ENCODE results near the gene RBFOX1.
A peak's percentile ranks its signal among the peaks of the same experiment; 100 is the strongest.

Gene RBFOX1

DNA sequence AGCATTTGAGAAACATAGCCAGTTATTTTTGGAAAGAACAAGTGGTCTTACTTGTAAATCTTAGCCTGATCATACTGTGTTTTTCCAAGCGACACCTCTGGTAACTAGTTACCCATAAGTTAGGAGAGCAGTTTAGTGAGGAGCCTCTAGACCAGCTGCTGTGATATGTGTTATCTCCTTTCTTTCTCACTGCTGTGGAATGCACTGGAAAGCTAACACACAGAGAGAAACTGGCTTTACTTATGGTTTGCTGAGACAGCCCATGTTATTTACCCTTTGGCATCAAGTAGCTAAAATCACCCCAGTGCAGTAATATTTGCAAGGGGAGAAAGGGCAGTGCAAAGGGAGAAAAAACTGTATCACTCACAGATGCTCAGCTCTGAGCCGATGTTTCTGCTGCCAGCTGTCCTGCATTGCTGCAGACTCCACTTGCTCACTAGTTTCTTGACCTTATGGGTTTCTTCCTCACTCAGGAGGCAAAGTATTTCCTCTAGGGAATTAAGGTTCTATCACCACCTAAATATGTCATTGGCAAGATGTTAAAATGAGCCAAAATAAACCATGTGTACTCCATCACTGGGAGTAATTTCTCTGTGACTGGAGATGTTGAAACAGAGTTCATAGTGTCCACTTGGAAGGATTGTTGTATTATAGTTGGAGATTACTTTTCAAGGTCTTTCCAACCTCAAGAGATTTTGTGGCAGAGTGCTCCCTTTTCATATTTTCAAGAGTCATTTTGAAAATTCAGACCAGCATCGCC is 2.3 kb downstream of the RBFOX1 start:
- DNase-seq, result no peak

DNA sequence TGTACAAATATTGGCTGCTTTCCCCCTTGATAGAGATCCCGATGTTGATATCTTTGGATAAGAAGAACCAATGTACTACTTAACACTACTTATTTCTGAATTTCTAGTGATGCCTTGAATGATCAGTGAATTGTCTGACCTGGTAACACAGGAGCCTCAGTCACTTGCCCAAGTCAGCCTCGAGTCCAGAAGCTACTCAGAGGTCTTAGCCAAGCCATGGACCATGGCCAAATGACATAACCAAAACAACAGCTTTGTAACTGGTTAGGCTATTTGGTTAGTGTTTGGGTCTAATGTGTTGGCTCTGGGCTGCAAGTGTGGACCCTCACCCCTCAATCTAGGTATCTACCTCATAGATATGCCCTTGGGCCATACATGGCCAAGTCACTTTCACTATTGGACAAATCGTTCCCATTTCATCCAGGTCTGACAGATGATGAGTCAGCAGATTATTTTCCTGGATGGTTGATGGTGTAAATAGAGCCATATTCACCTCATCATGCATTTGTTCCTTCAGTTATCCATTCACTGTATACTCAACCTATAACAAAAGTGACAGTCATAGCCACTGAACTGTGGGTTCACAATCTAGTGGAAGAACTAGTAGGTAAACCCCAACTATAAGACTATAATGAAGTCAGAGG is 3.5 kb downstream of the RBFOX1 start:
- DNase-seq, result no peak

DNA sequence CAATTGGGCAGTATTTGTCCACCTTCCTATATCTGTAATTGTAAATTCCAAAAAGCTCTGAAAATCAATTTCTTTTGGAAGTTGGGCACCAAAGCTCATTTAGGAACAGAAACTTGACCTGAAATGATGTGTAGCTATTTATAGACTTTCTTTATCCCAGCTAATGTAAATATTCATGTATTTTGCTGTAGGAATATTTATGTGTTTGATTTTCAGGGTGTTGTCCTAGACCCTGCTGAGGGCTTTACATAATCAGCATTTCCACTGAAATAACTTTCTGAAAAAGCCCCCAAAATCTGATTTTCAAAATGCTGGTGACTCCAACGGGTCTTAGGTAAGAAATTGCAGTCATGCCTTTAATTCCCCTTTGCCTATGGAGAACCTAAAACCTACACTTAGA is 4.1 kb downstream of the RBFOX1 start:
- no peak for DNase-seq

DNA sequence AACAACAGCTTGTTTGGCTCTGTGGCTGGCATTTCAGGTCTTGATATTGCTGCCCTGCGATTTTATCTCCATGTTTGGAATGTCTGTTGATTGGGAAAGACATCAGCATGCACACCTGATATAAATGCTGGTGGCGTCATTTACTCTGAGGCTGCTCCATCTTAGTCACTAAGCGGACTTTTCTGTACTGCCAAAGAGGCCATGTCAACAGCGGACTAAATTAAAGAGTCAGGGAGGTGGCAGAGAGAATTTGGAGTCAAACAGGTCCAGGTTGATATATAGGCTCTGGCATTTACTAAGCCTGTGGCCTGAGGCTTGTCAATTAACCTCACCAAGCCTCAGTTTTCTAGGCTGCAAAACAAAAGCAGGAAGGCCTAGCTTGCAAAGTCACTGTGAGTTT is 6.2 kb downstream of the RBFOX1 start:
- DNase-seq, result no peak

DNA sequence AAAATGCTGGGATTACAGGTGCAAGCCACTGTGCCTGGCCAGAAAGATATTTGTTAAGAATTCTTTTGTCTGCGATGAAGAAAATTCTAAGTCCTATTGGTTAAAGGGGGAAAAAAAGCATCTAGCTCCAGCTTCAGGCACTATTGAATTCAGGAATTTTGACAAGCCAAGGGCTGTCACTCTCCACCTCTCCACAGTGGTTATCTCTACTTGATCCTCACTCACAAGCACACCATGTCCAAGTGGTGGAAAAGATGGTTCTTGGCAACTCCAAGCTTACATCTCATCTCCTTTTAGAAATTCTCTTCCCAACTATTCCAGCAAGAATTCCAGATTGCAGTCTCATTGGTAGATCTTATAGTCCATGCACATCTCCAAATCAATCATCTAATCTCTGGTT is 7.1 kb downstream of the RBFOX1 start:
- DNase-seq, result no peak

DNA sequence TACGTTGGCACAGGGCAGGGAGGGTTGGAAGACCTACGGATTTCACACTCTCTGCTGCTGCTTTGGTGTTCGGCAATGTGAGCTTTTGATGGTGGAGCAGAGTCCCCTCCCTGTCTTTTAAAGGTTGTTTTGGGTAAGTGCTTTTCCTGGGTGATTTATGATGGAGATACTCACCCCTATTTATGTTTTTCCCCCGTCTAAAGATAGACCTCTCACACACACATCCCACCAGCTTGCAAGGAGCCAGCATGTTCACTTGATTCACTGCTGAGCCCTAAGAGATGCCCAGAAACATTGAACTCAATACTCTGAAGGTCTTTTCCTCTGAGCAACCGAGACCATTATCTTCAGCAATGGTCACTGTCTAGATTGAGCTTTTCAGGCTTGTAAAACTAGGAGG is 8.3 kb downstream of the RBFOX1 start:
- no peak for DNase-seq

DNA sequence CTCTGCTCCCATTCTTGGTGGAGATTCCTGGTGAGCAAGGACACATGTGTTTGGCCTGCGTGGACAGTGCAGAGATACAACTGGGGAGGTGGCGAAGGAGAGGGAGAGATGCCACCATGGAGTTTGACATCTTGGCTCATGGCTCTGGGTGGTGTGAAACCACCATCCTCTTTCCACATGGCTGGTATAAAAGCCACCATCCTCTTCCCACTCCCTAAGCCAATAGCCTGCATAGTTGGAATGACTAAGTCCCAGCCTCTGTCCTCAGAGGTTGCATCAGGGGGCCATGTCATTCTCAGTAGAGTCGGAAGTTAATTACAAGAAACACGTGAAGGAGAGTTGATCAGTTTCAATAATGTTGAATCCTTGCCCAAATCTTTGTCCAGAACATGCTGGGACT is 10.0 kb downstream of the RBFOX1 start:
- no peak for DNase-seq

DNA sequence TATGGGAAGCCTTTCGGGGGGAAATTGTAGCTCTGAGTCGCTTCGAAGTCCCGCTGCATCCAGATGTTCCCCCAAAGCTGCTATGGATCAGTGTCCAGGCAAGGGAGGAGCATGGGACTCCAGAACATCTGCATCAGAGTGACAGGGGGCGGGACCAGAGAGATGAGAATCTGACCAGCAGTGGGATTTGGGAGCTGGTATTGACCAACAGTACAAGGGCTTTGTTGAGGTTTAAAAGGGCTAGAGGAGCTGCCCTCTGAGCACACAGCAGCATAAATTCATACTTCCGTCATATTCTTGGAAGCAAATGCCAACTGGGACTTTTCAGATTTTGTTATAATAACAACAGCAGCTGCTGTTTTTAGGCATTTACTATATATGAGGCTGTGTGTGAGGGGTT is 10.6 kb downstream of the RBFOX1 start:
- DNase-seq, result no peak

DNA sequence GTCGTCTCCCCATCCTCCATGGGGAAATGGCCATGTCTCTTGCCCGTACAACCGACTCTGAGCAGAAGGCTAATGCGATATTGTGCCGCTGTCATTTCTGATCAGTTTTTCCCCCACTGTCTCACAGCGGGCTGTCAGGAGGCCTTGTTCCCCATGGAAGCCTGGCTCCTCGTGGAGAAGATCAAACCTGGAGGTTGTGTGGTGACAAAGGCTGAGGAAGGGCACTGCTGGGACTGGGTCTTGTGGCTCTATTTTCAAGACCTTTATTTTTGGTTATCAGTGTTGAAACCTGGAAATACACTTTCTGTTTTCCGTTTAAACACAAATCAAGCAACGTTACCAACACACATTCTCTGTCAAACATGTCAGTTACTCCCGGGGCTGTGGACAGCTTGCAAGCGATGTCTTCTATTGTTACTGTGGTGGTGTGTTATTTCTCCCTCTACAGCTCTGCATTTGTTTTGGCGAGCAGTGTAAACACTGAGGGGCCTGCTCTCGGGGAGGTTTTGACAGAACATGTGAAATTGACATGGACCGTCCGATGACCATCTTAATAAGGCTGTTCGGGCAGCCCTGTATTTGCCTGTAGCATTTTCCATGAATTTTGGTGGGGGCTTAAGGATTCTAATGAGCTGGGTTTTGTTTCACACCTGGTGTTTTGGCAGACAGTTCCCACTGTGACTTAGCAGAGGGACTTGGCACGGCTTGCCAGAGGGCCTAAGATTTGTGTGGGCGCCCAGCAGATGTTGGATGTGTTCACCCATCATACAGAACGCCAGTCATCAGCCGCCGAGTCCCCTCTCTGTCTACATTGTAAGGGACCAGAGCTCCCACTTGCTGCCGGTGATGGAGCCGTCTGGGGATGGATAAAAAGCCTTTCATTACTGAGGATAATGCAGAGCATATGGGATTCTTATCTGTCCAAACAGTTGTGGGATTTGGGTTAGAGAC is 12.5 kb downstream of the RBFOX1 start:
- DNase-seq, result no peak

DNA sequence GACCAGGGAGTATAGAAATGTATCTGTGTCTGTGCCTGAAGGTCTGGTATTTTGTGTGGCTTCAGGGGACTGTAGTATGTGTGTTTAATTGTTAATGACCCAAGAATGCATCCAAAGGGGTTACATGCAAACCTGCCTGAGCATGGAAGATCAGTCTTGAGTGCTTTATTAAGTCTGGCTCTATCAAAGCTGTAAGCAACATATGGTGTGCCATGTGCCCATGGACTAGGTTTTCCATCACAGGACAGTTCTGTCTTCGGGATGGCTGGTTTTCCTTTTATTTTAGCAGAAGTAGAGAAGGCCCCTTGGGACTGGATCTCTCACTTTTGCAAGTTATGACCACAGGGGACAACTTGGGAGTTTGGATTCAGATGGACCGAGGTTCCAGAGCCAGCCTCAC is 18.2 kb downstream of the RBFOX1 start:
- DNase-seq, result no peak

DNA sequence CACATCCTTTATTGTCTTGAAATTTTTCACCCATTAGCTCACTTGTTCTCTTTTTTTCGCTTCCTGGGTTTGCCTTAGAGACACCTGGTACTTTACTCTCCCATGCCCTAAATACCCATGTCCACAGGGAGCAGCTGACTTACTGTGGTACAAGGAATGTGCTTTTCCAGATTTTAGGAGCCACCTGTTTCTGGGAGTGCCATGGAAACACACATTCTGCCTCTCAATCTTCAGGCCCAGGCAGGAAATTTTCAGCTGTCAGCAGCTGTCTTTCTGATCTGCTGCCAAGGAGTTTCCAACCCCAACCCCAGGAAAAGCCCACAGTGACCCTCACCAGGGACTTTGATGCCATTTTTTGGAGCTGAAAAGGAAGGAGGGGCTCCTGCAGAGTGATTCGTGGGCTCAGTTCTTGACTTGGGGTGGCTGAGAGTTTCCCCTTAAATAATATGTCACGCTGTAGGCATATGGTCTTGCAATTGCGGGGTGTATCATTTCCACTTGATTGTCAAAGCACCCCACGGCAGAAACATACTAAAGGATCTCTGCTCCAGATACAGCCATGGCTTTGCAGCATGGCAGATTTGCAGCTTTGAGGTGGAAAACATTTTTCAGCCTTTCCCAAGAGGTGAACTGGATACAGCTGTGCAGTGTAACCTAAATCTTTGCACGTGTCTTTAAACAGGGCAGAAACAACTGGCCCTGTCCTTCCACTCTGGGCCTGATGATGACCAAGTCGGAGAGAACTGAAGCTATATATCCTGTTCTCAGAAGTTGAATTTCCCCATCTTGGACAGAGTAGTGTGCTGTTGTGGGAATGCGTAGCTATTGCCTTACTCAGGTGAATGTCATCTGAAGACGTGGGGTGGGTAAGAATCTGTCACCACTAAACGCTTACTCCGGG is 19.2 kb downstream of the RBFOX1 start:
- no peak for DNase-seq

DNA sequence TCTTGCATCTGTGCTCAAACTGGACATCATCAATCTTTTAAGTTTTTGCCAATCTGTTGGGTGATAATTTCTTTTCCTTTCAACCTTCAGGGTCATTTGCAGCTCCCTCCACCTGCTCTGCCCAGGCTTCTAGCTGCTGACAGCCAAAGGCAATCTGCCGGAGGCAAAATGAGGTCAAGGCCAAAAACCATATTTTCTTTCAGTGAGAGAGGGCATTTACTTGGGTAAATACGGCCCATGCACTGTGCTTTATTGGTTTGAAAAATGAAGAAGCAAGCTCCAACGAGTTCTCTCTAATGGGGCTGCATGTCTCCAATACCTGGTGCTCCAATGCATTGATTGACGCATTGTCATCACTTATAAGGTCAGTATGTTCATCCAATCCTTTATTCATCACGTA is 23.1 kb downstream of the RBFOX1 start:
- DNase-seq, result no peak

DNA sequence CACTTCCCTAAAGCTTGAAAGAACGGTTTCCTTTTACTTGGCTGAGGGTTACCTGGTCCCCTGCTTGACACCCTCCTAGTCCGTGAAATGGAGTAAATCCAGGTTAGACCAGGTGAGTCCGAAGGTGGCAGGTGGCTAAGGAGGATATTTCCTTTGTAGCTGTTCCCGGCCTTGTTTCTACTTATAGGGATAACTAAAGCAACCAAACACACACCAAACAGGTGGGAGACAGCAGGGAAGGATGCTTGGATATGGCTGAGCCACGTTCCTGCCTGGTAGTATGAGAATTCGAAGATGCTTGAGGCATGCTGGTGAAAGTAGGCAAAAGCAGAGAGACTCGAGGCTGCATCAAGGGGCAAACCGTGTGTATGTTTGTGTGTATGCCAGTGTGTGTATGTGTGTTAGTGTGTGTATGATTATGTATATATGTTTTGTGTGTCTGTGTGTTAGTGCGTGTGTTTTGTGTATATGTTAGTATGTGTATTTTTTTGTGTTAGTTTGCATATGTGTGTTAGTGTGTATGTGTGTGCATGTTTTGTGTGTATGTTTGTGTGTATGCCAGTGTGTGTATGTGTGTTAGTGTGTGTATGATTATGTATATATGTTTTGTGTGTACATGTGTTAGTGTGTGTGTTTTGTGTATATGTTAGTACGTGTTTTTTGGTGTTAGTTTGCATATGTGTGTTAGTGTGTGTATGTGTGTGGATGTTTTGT is 28.9 kb downstream of the RBFOX1 start:
- no peak for DNase-seq

DNA sequence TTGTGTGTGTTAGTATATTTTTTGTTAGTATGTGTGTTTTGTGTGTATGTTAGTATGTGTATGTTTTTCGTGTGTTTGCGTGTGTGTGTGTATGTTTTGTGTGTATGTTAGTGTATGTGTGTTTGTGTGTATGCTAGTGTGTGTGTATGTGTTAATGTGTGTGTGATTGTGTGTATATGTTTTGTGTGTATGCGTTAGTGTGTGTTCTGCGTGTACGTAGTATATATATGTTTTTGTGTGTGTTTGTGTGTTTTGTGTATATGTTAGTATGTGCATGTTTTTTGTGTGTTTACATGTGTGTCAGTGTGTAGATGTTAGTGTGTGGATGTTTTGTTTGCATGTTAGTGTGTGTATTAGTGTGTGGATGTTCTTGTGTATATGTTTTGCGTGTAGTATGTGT is 29.6 kb downstream of the RBFOX1 start:
- DNase-seq, result no peak

DNA sequence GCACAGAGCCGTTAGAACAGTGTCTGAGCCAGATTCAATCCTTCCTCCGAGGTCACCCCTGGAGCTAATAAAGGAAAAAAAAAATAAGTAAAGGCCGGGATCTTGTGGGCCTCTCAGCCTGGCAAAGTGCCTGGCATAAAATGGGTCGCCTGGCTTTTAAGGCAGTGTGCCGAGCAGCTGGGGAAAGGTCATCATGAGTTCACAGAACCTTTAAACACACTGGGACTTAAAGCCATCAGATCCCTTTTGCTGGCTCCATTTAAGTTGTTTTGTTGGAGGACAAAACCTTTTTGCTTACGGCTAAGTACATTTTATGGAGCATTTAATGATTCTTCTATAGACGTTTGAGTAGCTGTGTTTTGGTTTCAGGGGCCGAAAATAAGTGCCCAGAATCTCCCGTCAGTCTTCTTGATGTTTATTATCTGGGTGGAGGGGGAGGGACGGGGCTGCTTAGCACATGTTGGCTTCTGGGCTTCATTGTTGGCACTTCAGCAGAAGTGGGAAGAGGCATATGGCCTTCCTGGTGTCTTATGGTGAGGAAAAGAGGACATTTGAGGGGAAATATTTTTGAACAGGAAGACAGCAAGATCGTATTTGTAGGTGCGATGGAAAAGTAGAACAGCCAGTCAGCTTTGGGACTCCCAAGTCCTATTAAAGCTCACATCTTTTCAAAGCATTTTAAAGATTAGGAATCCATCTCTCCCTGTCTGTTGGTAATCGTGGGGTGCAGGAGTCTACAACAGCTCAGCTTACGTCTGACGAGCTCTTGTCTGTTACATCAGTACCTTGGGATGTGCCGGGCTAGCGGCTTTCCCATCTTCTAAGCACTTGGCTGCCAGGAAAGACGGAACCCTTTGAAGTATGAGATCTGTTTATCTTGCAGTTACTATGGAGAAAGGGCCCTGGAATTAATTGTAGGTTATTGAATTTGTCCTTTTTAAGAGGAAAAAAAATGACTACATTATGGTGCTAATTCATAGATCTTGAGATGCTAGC is 31.1 kb downstream of the RBFOX1 start:
- peak in 1 of 51 donors; percentile 3 for DNase-seq

DNA sequence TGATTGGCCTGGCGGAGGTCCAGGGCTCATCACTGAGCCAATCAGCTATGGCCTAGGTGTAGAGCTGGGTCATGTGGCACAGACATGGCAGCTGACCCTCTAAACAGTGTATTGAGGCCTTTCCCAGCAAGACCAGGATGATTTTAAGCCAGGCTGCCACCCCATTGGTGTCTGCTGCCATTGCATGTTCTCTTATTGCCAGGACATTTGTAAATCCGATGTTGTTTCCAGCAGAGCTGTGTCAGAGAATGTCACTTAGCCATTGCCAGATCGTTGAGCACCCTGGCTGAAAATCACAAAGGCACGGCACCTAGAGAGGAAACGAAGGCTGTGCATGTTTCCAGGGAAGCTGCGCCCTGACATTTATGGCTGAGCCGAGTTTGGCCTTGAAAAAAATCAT is 33.4 kb downstream of the RBFOX1 start:
- DNase-seq, result no peak

DNA sequence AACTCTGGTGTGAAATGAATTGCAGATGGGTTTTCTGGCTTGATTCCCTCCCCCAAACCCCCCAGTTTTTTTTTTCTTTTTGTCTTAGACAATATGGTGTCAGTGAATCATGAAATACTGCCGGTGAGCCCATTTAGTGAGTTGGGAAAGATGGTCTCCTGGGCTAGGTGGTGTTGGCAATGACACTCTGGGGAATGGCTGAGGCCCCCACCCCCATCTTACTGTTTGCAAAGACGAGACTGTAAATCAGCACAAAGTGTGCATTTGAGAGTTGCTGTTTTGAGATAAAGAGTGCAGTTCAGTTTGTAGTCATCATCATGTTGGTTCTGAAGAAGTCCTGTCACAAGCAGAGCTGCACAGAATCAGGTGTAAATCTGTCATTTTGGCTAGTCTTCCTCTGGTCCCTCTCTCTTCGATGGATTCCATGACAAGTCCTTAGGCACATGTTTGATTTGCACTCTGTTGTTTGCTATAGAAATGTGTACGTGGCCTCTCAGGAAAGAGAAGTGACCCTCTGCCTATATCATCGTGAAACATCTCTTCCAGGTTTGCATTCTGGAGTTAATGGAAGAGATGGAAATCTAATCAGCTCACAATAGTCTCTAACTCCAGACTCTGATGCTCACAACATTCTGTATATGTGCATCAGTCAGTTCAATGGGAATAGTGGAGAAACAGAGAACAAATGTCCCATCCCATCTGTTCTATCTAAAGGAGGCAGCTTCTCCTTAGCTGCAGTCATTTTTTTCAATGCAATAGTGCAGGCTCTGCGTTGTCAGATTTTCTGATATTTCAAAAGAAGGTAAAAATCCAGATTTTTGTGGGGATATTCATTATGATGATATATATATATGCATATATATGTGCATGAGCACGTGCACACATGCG is 34.6 kb downstream of the RBFOX1 start:
- no peak for DNase-seq

DNA sequence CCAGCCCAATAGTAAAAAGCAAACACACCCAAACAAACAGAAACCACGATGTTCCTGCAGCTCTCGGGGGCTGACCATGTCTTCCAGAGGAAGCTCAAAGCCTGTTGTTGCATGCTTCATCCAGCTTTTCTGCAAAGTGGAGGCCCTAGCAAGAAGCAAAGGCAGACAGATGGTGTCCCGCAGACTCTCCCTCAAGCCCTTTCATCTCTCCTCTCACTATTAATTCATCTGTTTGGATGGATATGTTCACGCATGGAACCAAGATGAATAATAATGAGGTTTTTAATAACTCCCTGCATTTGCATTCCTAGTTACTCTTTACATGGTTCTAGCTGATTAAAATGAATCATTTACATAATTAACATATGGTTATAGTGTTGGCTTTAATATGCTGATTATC is 36.6 kb downstream of the RBFOX1 start:
- DNase-seq, result no peak

All from hypothalamus (tissue), 51 donors.